Omental fat pad (tissue), 4 donors: Measurements from ENCODE around the gene TNNT1. TPM values are rescaled to one million over a fixed set of nuclear protein-coding genes. Genes with fewer than 3 reads are reported as not detected.

Experiments
- ATAC-seq: fragments of 150-250 bp; one replicate; pipeline ENCODE4 v1.9.1; 2016; ENCODE audit warnings: mild to moderate bottlenecking, moderate library complexity; ENCODE audit not compliant: low FRiP score
- DNase-seq: peaks from one replicate; pipeline ENCODE4 v3.0.0-alpha.2; 2019; ENCODE audit warnings: low spot score
- CTCF ChIP-seq, 3 donors: fragments of 450-650 bp; IDR thresholded peaks; one replicate each; pipeline ENCODE4 v1.5.1; 2016 to 2017; ENCODE audit warnings: antibody characterized with exemption in 3 of 3, mild to moderate bottlenecking in 3 of 3, moderate library complexity in 2 of 3
- small RNA-seq: library from RNA; depleted of rRNA; stranded (forward); fragments of <200 nt; gene quantifications from one replicate; pipeline ENCODE3, GENCODE V24; 2016
- total RNA-seq, 4 donors: library from RNA; depleted of rRNA; stranded (reverse); fragments of >200 nt; gene quantifications; one replicate each; pipeline ENCODE4 v1.1.0, GENCODE V29; 2016

Gene TNNT1
- total RNA-seq, 4 donors from 2014 or later: 1.9 to 7.2 (median 4.3) TPM; not detected in 1

- no peak for ATAC-seq
- no peak for TF ChIP-seq CTCF (IDR thresholded peaks at IDR 0.05)
- DNase-seq: no peak
Observed at GRCh38 chr19:55087542-55087901, 61.5 kb downstream of the TNNT1 start.

- DNase-seq (peak; percentile 85), ATAC-seq (peak; percentile 67)
- TF ChIP-seq CTCF (IDR thresholded peaks at IDR 0.05): no peak
Observed at GRCh38 chr19:55086730-55087541, 62.1 kb downstream of the TNNT1 start.

- TF ChIP-seq CTCF (IDR thresholded peaks at IDR 0.05): no peak
- DNase-seq (no peak), ATAC-seq (no peak)
Observed at GRCh38 chr19:55085923-55086715, 62.9 kb downstream of the TNNT1 start.

- TF ChIP-seq CTCF (IDR thresholded peaks at IDR 0.05): no peak
- no peak for ATAC-seq
Observed at GRCh38 chr19:55084416-55084815, 64.6 kb downstream of the TNNT1 start.

GRCh38 chr19:55083004-55083850 is 65.8 kb downstream of the TNNT1 start:
- TF ChIP-seq CTCF (IDR thresholded peaks at IDR 0.05): no peak
- no peak for ATAC-seq

More at GRCh38 chr19:55084416-55084815, 64.6 kb downstream of the TNNT1 start:
- DNase-seq: no peak

More at GRCh38 chr19:55083004-55083850, 65.8 kb downstream of the TNNT1 start:
- DNase-seq: no peak

Small RNA genes lying within 50 kb of the gene (small RNA-seq; reads per million reads assigned to genes)
- gene MIR7975 (not detected), gene RF01210 (not detected)

Other genes with a start within 250 kb of the TNNT1 start
- 1 to 10 TPM in 1 of 4 donors, under 1 TPM in 1, not detected in 2; 0.72 to 2.3 TPM for gene NCR1, start 243.1 kb downstream of the TNNT1 start, total RNA-seq
- not detected for gene NLRP7, start 201.7 kb downstream of the TNNT1 start, total RNA-seq
- 1 to 10 TPM in 2 of 4 donors, not detected in 2; 2.4 TPM for gene NLRP2, start 182.8 kb downstream of the TNNT1 start, total RNA-seq
- under 1 TPM in 1 of 4 donors, not detected in 3; 0.56 TPM for gene GP6, start 110.9 kb downstream of the TNNT1 start, total RNA-seq
- gene RDH13, start 86.1 kb downstream of the TNNT1 start, total RNA-seq: 10 to 100 TPM in 2 of 4 donors, 1 to 10 TPM in 2; 8.2 to 14.1 (median 10.8) TPM
- gene EPS8L1, start 73.3 kb downstream of the TNNT1 start, total RNA-seq: 10 to 100 TPM in 2 of 4 donors, 1 to 10 TPM in 1, under 1 TPM in 1; 0.95 to 41.7 (median 15.5) TPM
- gene PPP1R12C, start 31.6 kb downstream of the TNNT1 start, total RNA-seq: 100 to 1,000 TPM in 2 of 4 donors, 10 to 100 TPM in 2; 59.9 to 127 (median 107) TPM
- gene TNNI3, start 8.5 kb upstream of the TNNT1 start, total RNA-seq: not detected
- under 1 TPM in 2 of 4 donors, not detected in 2; 0.65 to 0.69 TPM for gene DNAAF3, start 17.4 kb upstream of the TNNT1 start, total RNA-seq
- gene SYT5, start 31.1 kb upstream of the TNNT1 start, total RNA-seq: under 1 TPM in 1 of 4 donors, not detected in 3; 0.28 TPM
- gene PTPRH, start 60.3 kb upstream of the TNNT1 start, total RNA-seq: 1 to 10 TPM; 1.4 to 9.8 (median 5.5) TPM
- gene TMEM86B, start 79.6 kb upstream of the TNNT1 start, total RNA-seq: 1 to 10 TPM in 3 of 4 donors, under 1 TPM in 1; 0.65 to 3.5 (median 2.5) TPM
- 10 to 100 TPM; 27.8 to 43.6 (median 35.5) TPM for gene PPP6R1, start 109.8 kb upstream of the TNNT1 start, total RNA-seq
- 10 to 100 TPM; 19.5 to 25.9 (median 21.2) TPM for gene HSPBP1, start 130.9 kb upstream of the TNNT1 start, total RNA-seq
- 1 to 10 TPM in 1 of 4 donors, under 1 TPM in 1, not detected in 2; 0.19 to 2.1 TPM for gene BRSK1, start 134.8 kb upstream of the TNNT1 start, total RNA-seq
- 10 to 100 TPM in 2 of 4 donors, 1 to 10 TPM in 2; 5.6 to 26.7 (median 16.6) TPM for gene TMEM150B, start 176.1 kb upstream of the TNNT1 start, total RNA-seq
- gene KMT5C, start 190.7 kb upstream of the TNNT1 start, total RNA-seq: 10 to 100 TPM in 1 of 4 donors, 1 to 10 TPM in 3; 5.3 to 22.9 (median 6.8) TPM
- under 1 TPM in 1 of 4 donors, not detected in 3; 0.56 TPM for gene COX6B2, start 205.5 kb upstream of the TNNT1 start, total RNA-seq
- under 1 TPM in 1 of 4 donors, not detected in 3; 0.09 TPM for gene GARIN5B, start 214.1 kb upstream of the TNNT1 start, total RNA-seq
- gene IL11, start 221.3 kb upstream of the TNNT1 start, total RNA-seq: 1 to 10 TPM in 1 of 4 donors, under 1 TPM in 1, not detected in 2; 0.28 to 1.2 TPM
- not detected for gene TMEM190, start 227.6 kb upstream of the TNNT1 start, total RNA-seq
- 1 to 10 TPM in 3 of 4 donors, not detected in 1; 1.5 to 1.7 (median 1.6) TPM for gene TMEM238, start 235.1 kb upstream of the TNNT1 start, total RNA-seq
- 100 to 1,000 TPM; 490 to 747 (median 555) TPM for gene RPL28, start 236.7 kb upstream of the TNNT1 start, total RNA-seq